A673 (cell line): Measurements from ENCODE around the gene SCCPDH. TPM values are rescaled to one million over a fixed set of nuclear protein-coding genes. Genes with fewer than 3 reads are reported as not detected.

Experiments
- BruUV-seq: library from RNA; stranded (reverse); fragments of 400-500 nt; replicated peaks from 2 replicates; lab custom pipeline; 2021; lab: Mats Ljungman, UMichigan
- CTCF ChIA-PET: fragments of 300-600 bp; sonication (Branson Sonifier 250); formaldehyde crosslinking; loops from one replicate; lab custom pipeline; 2022; ENCODE audit warnings: antibody characterized with exemption; lab: Charles Lee
- POLR2A ChIA-PET: fragments of 300-600 bp; sonication (Branson Sonifier 250); formaldehyde crosslinking; loops from one replicate; lab custom pipeline; 2022; ENCODE audit warnings: antibody characterized with exemption; ENCODE audit not compliant: low non-redundant PET; lab: Charles Lee
- DNase-seq: peaks from one replicate; pipeline ENCODE4 v3.0.0-alpha.2; 2015; ENCODE audit warnings: low spot score
- H3K27ac ChIP-seq: fragments of 200-600 bp; sonication (generic); 2 replicates; pipeline ENCODE4 v1.5.1; 2016; ENCODE audit warnings: mixed run types, low read depth, mild to moderate bottlenecking, mixed read lengths, antibody characterized with exemption, low read length; ENCODE audit not compliant: poor library complexity, severe bottlenecking
- H3K27me3 ChIP-seq: fragments of 200-600 bp; sonication (generic); replicated peaks from 2 replicates; pipeline ENCODE4 v1.6.1; 2017; ENCODE audit warnings: mixed run types, low read depth, mild to moderate bottlenecking, mixed read lengths, antibody characterized with exemption, low read length; ENCODE audit not compliant: insufficient read depth, poor library complexity
- H3K36me3 ChIP-seq: fragments of 200-600 bp; sonication (generic); 2 replicates; pipeline ENCODE4 v1.6.1; 2016; ENCODE audit warnings: mixed run types, mild to moderate bottlenecking, mixed read lengths, antibody characterized with exemption, low read length; ENCODE audit not compliant: insufficient read depth, poor library complexity, severe bottlenecking
- H3K4me1 ChIP-seq: fragments of 200-600 bp; sonication (generic); 2 replicates; pipeline ENCODE4 v1.6.1; 2017; ENCODE audit warnings: mixed run types, mild to moderate bottlenecking, mixed read lengths, antibody characterized with exemption, low read length; ENCODE audit not compliant: insufficient read depth, poor library complexity, severe bottlenecking
- H3K4me3 ChIP-seq: fragments of 200-600 bp; sonication (generic); 2 replicates; pipeline ENCODE4 v1.5.1; 2016; ENCODE audit warnings: low read depth, mixed run types, mild to moderate bottlenecking, mixed read lengths, low read length; ENCODE audit not compliant: poor library complexity, severe bottlenecking
- H3K9me3 ChIP-seq: fragments of 200-600 bp; sonication (generic); 2 replicates; pipeline ENCODE4 v1.6.1; 2016; ENCODE audit warnings: mixed run types, low read depth, mild to moderate bottlenecking, mixed read lengths, antibody characterized with exemption, low read length; ENCODE audit not compliant: poor library complexity, severe bottlenecking
- CTCF ChIP-seq: fragments of 300-800, 200-600 bp; sonication (generic); conservative IDR thresholded peaks from 2 replicates; pipeline ENCODE4 v1.5.1; 2017; ENCODE audit warnings: low read depth, mild to moderate bottlenecking, antibody characterized with exemption, low read length, moderate library complexity, mixed read lengths
- EZH2 ChIP-seq: fragments of 200-600 bp; sonication (generic); IDR thresholded peaks from 2 replicates; pipeline ENCODE4 v1.6.1; 2017; ENCODE audit warnings: borderline replicate concordance, low read depth, mild to moderate bottlenecking, mixed read lengths, antibody characterized with exemption, low read length; ENCODE audit not compliant: poor library complexity, severe bottlenecking
- intact Hi-C: fragments of 100-400 bp; cut with micrococcal nuclease; formaldehyde crosslinking; loops from one replicate; pipeline ENCODE4 v1.10.0; 2022; ENCODE audit not compliant: unreplicated experiment
- total RNA-seq: library from RNA; stranded (reverse); gene quantifications from 2 replicates; pipeline ENCODE4 v1.2.3, GENCODE V29; 2021

Gene SCCPDH
- total RNA-seq, 1 experiment from 2014 or later, result 41.7 TPM

- no peak for TF ChIP-seq EZH2
- no peak for TF ChIP-seq CTCF
- Histone ChIP-seq H3K4me1 (no peaks in the 10 kb centered on the region), H3K9me3 (no peaks in the 10 kb centered on the region), H3K4me3 (no peak overlapping the region), H3K27me3 (no peaks in the 10 kb centered on the region), H3K36me3 (peaks cover 3% of the 10 kb centered on the region), H3K27ac (no peak overlapping the region)
- BruUV-seq, result no TSS peak
- intact Hi-C loops, result no loop called here
- CTCF ChIA-PET, result no interaction called here
- DNase-seq, result no peak
- POLR2A ChIA-PET, result no interaction called here
Measured at GRCh38 chr1:246775531-246776385, 51.5 kb downstream of the SCCPDH start.

GRCh38 chr1:246776923-246777322, 52.7 kb downstream of the SCCPDH start:
- H3K36me3 ChIP-seq, result no peaks in the 10 kb centered on the region
- H3K27me3 ChIP-seq, result no peaks in the 10 kb centered on the region
- H3K4me1 ChIP-seq, result no peaks in the 10 kb centered on the region
- ChIA-PET CTCF (no interaction called here), POLR2A (no interaction called here)
- no TSS peak for BruUV-seq
- no peak overlapping the region for H3K27ac ChIP-seq
- no peaks in the 10 kb centered on the region for H3K9me3 ChIP-seq
- no peak for TF ChIP-seq EZH2
- no peak for TF ChIP-seq CTCF
- DNase-seq, result no peak
- intact Hi-C loops, result no loop called here
- H3K4me3 ChIP-seq, result no peak overlapping the region

- POLR2A ChIA-PET, result interaction anchor here (0.6 kb wide), 1 partner anchor 1114 kb away, joined by 3 read pairs; no protein-coding TSS in a partner anchor
- no peak for DNase-seq
- CTCF ChIA-PET, result no interaction called here
- Histone ChIP-seq H3K9me3 (no peaks in the 10 kb centered on the region), H3K27me3 (no peaks in the 10 kb centered on the region), H3K36me3 (no peaks in the 10 kb centered on the region), H3K4me1 (no peaks in the 10 kb centered on the region), H3K27ac (no peak overlapping the region), H3K4me3 (no peak overlapping the region)
- TF ChIP-seq CTCF, result no peak
- no peak for TF ChIP-seq EZH2
- intact Hi-C loops, result no loop called here
- BruUV-seq, result no TSS peak
Measured at GRCh38 chr1:246778663-246779062, 54.5 kb downstream of the SCCPDH start.
